HUES64 (cell line): ENCODE data around the gene PRKCG. TPM values are rescaled to one million over a fixed set of nuclear protein-coding genes. Genes with fewer than 3 reads are reported as not detected.
"Not testable (repeated sequence)": the region's sequence is repeated elsewhere in the genome, so short reads cannot be mapped to it uniquely, and the experiment has no call there.

Source experiments
- H3K27ac ChIP-seq: 2 replicates; pipeline ENCODE4 v1.7.0; 2013; ENCODE audit warnings: low read depth, low read length, inconsistent platforms
- H3K27me3 ChIP-seq: 2 replicates; pipeline ENCODE4 v1.6.1; 2013; ENCODE audit warnings: mild to moderate bottlenecking, low read length; ENCODE audit not compliant: insufficient read depth
- H3K36me3 ChIP-seq: 2 replicates; pipeline ENCODE4 v1.6.1; 2013; ENCODE audit warnings: mild to moderate bottlenecking, low read length; ENCODE audit not compliant: insufficient read depth
- H3K4me1 ChIP-seq: 2 replicates; pipeline ENCODE4 v1.6.1; 2013; ENCODE audit warnings: mild to moderate bottlenecking, low read length, moderate library complexity; ENCODE audit not compliant: insufficient read depth
- H3K4me3 ChIP-seq: 2 replicates; pipeline ENCODE4 v1.5.1; 2013; ENCODE audit warnings: mild to moderate bottlenecking, low read length, moderate library complexity
- H3K9ac ChIP-seq: 2 replicates; pipeline ENCODE4 v1.6.1; 2013; ENCODE audit warnings: mild to moderate bottlenecking, low read depth, low read length
- H3K9me3 ChIP-seq: 2 replicates; pipeline ENCODE4 v1.6.1; 2013; ENCODE audit warnings: low read depth, low read length; ENCODE audit not compliant: insufficient read depth
- WGBS: fragments of 150-250, 120-280 bp; methylation state at CpG from one replicate; pipeline ENCODE4 v1.1.7; 2013; ENCODE audit warnings: missing lambda C conversion rate; 5-methylcytosine and 5-hydroxymethylcytosine counted together
- polyA plus RNA-seq, 2 experiments: library from polyadenylated mRNA; stranded (reverse); fragments of 50-300 nt; gene quantifications; one replicate each; pipeline ENCODE4 v1.2.3, GENCODE V29; 2013

The PRKCG gene
- polyA plus RNA-seq (2013, experiment 1 of 2): 3.2 TPM
- 4.6 TPM for polyA plus RNA-seq (2013, experiment 2 of 2)

DNA sequence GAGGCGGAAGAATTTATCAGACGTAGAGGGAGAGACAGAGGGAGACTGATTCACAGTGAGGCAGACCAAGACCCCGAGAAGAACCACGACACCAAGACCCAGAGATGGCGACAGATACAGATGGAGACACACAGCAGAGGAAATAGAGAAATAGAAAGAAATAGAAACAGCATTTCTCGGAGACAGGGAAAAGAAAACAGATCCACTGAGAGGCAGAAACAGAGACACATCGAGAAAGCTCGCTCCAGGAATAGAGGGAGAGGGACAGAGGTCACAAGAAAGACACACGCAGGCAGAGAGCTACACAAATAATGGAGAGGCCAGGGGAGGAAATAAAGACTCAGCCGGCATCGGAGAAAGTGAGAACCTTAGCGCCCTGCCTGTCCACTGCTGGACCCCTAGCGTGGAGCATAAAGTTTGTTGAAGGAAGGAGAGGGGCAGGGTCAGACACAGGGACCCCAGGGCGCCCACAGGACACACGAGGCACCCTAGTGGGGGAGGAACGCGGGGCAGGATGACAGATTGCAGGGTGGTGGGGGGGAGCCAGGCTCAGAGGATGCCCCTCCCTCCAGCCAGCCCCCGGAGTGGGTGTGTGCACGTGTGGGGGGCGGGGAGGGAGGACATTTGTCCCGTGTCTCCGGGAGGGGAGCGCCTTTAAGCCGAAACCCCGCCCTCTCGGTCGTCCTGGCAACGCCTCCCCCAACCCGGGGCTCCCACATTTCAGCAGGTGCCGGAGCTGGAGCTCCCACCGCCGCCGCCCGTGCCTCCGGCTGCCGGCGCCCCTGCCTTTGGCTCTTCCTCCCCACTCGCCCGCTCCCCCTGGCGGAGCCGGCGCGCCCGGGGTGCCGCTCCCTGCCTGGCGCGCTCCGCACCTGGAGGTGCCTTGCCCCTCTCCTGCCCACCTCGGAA is at the start of gene PRKCG:
TSS of gene PRKCG (plus strand) at position 716 of the 909 bp plus-strand sequence. CDS start 298 bp downstream, outside the sequence.
- Histone ChIP-seq H3K4me3 (peak within 1 kb of the TSS; percentile 64), H3K9me3 (no peaks in the 10 kb centered on the region), H3K27ac (no peak within 1 kb of the TSS), H3K36me3 (no peaks in the 10 kb centered on the region), H3K9ac (peak within 1 kb of the TSS; percentile 41), H3K27me3 (peaks cover 45% of the 10 kb centered on the region), H3K4me1 (peaks cover 25% of the 10 kb centered on the region)
- WGBS: 3% methylated on average over 49 of the region's 49 CpGs

DNA sequence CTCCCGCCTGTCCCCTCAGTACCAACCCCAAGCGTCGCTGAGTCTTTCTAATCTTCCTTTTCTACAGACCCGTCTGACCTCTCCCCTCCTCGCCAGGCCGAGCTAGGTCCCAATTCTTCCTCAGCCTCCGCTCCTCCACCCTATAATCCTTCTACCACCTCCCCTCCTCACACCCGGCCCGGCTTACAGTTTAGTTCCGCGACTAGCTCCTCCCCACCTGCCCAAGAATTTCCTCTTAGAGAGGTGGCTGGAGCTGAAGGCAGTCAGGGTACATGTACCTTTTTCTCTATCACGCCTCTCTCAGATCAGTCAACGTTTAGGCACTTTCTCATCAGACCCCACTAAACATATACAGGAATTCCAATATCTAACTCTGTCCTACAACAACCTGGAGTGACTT is 49.1 kb upstream of the PRKCG start:
- Histone ChIP-seq H3K4me3 (peak overlapping the region; percentile 69), H3K27ac (peak overlapping the region; percentile 84; the same call in 1 of the 2 replicates), H3K9ac (peak overlapping the region; percentile 83)

DNA sequence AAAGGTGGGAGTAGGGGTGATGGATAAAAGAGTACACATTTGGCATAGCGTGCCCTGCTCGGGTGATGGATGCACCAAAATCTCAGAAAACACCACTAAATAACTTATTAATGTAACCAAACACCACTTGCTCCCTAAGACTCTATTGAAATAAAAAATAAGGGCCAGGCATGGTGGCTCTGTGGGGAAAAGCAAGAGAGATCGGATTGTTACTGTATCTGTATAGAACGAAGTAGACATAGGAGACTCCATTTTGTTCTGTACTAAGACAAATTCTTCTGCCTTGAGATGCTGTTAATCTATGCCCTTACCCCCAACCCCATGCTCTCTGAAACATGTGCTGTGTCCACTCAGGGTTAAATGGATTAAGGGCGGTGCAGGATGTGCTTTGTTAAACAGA is 43.6 kb upstream of the PRKCG start:
- H3K9me3 ChIP-seq, H3K36me3 ChIP-seq, H3K27me3 ChIP-seq, H3K4me3 ChIP-seq: not testable (repeated sequence)
- peak overlapping the region; percentile 22; the same call in 1 of the 2 replicates for H3K9ac ChIP-seq
- WGBS: 59% methylated on average over 4 of the region's 5 CpGs
- peak overlapping the region; percentile 89 for H3K27ac ChIP-seq
- peaks cover 11% of the 10 kb centered on the region for H3K4me1 ChIP-seq

More for the DNA sequence above, 49.1 kb upstream of the PRKCG start:
- H3K36me3 ChIP-seq, H3K27me3 ChIP-seq, H3K9me3 ChIP-seq: not testable (repeated sequence)
- under 1% methylated on average over 13 of the region's 13 CpGs for WGBS
- H3K4me1 ChIP-seq: peaks cover 15% of the 10 kb centered on the region

DNA sequence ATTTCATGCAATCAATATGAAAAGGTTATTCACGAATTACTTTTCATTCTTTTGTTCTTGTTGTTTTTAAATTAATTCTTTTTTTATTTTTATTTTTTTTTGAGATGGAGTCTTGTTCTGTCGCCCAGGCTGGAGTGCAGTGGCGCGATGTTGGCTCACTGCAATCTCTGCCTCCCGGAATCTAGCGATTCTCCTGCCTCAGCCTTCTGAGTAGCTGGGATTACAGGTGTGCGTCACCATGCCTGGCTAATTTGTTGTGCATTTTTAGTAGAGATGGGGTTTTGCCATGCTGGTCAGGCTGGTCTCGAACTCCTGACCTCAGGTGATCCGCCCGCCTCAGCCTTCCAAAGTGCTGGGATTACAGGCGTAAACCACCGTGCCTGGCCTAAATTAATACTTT is 41.8 kb upstream of the PRKCG start:
- peaks cover 11% of the 10 kb centered on the region for H3K4me1 ChIP-seq
- H3K36me3 ChIP-seq, H3K9ac ChIP-seq, H3K27ac ChIP-seq, H3K27me3 ChIP-seq, H3K9me3 ChIP-seq, H3K4me3 ChIP-seq: not testable (repeated sequence)
- WGBS: 95% methylated on average over 11 of the region's 12 CpGs

DNA sequence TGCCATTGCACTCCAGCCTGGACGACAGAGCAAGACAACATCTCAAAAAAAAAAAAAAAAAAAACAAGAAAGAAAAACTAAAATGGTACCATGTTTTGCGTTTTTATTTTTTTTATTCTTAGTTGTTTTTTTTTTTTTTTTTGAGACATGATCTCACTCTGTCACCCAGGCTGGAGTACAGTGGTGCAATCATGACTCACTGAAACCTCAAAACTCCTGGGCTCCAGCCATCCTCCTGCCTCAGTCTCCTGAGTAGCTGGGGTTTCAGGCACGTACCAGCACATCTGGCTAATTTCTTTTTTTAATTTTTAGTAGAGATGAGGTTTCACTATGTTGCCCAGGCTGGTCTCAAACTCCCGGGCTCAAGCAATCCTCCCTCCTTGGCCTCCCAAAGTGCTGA is 41.1 kb upstream of the PRKCG start:
- Histone ChIP-seq H3K27ac (0 out of 2 replicates have a peak overlapping the region, but pooled peaks have one; percentile 18), H3K4me1 (peaks cover 11% of the 10 kb centered on the region)
- 88% methylated on average over 2 of the region's 4 CpGs for WGBS
- H3K27me3 ChIP-seq, H3K36me3 ChIP-seq, H3K4me3 ChIP-seq, H3K9me3 ChIP-seq, H3K9ac ChIP-seq: not testable (repeated sequence)

DNA sequence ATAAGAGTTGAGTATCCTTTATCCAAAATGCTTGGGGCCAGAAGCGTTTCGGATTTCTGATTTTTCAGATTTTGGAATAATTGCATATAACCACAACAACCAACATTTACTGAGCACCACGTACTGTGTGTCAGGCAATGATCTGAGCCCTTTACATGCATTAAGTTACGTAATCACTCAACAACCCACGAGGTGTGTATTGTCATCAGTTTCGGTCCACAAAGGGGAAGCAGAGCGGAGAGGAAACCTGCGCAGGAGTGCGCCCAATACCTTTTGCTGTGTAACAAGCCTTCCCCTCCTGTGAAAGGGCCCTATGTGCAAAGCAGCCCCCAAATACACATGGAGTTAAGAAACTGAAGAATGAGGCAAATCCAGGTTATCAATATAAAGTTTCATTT is 37.1 kb upstream of the PRKCG start:
- Histone ChIP-seq H3K36me3 (no peaks in the 10 kb centered on the region), H3K4me1 (no peaks in the 10 kb centered on the region; the same call in 1 of the 2 replicates), H3K4me3 (no peak overlapping the region), H3K27me3 (no peaks in the 10 kb centered on the region), H3K9me3 (no peaks in the 10 kb centered on the region), H3K9ac (no peak overlapping the region), H3K27ac (no peak overlapping the region)
- WGBS: 97% methylated on average over 9 of the region's 9 CpGs

DNA sequence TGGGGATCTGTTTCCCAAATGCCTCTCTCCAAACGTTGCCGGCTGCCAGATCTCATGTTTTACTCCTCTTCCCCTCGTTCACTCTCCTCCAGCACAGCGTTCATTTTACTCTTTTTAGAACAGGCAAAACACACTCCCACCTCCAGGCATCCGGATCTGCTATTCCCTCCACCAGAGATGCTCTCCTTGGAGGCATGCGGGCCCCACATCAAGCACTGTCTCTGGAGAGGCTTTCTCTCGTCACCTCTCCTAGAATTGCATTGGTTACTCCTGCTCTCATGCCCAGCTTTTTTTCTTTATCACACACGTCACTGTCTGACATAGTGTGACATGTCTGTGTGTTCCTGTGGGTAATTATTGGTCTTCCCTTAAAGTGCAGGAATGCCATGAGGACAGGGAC is 34.4 kb upstream of the PRKCG start:
- Histone ChIP-seq H3K9ac (no peak overlapping the region), H3K9me3 (no peaks in the 10 kb centered on the region), H3K27ac (no peak overlapping the region), H3K4me1 (no peaks in the 10 kb centered on the region), H3K4me3 (no peak overlapping the region), H3K36me3 (no peaks in the 10 kb centered on the region), H3K27me3 (no peaks in the 10 kb centered on the region)
- WGBS: 84% methylated on average over 8 of the region's 8 CpGs

DNA sequence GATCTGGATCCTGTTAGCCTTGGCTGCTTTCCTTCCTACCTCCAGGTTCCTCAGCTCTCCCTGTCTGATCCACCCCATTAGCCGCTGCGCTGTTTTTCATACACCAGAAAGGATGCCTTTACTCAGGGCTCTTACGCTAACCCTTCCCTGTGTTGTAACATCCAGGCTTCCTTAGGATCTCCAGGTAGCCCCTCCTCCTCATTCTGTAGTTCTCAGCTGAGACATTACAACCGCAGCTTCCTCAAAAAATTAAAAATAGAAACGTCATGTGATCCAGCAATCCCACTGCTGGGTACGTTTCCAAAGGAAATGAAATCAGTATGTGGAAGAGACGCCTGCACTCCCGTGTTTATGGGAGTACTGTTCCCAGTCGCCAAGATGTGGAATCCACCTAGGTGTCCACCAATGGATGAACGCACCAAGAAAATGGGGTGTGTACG is 32.7 kb upstream of the PRKCG start:
- H3K9me3 ChIP-seq: no peaks in the 10 kb centered on the region
- H3K9ac ChIP-seq: no peak overlapping the region
- H3K27me3 ChIP-seq: no peaks in the 10 kb centered on the region
- no peaks in the 10 kb centered on the region for H3K4me1 ChIP-seq
- H3K36me3 ChIP-seq: no peaks in the 10 kb centered on the region
- WGBS: 95% methylated on average over 11 of the region's 11 CpGs
- no peak overlapping the region for H3K27ac ChIP-seq
- H3K4me3 ChIP-seq: no peak overlapping the region

DNA sequence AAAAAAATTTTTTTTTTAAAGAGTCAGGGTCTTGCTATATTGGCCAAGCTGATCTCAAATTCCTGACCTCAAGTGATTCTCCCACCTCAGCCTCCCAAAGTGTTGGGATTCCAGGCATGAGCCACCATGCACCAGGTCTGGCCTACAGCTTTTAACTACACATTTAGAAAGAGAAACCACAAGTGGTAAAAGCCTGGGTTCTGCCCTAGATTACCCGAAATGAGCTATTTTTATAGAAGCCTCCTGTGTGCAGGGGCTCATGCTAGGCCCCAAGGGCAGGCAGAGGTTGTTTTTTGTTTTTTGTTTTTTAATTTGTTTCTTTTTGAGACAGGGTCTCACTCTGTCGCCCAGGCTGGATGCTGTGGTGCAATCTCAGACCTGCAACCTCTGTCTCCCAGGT is 28.3 kb upstream of the PRKCG start:
- Histone ChIP-seq H3K27ac (no peak overlapping the region), H3K36me3 (no peaks in the 10 kb centered on the region), H3K27me3 (no peaks in the 10 kb centered on the region), H3K4me1 (no peaks in the 10 kb centered on the region), H3K9ac (no peak overlapping the region), H3K9me3 (no peaks in the 10 kb centered on the region), H3K4me3 (no peak overlapping the region)
- 93% methylated on average over 2 of the region's 2 CpGs for WGBS

DNA sequence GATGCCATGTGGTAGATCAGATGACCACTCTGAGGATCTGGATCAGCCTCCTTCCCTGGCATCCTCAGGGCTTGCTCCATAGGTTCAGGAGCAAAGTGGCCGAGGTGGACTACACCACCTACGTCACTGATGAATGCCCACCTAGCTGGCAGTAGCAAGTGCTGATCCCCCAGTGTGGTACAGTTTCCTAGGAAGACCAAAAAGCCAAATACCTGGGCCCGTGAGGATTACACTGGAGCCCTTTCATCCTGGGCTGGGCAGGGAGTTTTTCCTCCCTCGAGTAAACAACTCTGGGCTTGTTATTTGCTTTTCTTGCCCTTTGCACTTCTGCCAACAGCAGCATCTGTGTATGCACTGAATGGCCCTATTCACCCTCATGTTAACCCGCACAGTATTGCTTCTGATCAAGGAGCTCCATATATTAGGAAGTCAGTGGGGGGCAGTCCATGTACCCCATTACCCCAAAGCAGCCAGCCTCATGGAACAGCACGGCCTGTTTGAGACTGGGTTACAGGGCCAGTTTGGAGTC is 17.6 kb upstream of the PRKCG start:
- H3K27ac ChIP-seq: no peak overlapping the region
- H3K9ac ChIP-seq: no peak overlapping the region
- no peaks in the 10 kb centered on the region for H3K36me3 ChIP-seq
- peaks cover 7% of the 10 kb centered on the region; the same call in 1 of the 2 replicates for H3K4me1 ChIP-seq
- H3K27me3 ChIP-seq: no peaks in the 10 kb centered on the region
- WGBS: 88% methylated on average over 6 of the region's 6 CpGs
- no peak overlapping the region for H3K4me3 ChIP-seq
- no peaks in the 10 kb centered on the region for H3K9me3 ChIP-seq

DNA sequence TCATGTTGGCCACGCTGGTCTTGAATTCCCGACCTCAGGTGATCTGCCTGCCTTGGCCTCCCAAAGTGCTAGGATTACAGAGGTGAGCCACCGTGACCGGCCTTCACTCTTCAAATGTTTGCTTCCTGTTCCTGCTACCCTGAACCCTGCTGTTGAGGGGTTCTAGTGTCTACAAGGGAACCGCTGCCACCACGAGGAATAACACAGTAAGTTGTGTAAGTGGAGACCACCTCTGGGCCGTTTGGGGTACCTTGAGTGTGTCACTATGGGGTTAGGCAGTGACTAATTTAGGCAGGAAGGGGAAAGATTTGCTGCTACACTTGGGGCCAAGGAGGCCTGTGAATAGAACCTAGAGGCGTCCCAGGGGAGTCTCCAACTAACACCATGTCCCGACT is 16.5 kb upstream of the PRKCG start:
- Histone ChIP-seq H3K9me3 (no peaks in the 10 kb centered on the region), H3K27me3 (no peaks in the 10 kb centered on the region), H3K27ac (peak overlapping the region; percentile 99), H3K9ac (peak overlapping the region; percentile 95), H3K4me1 (peaks cover 8% of the 10 kb centered on the region), H3K4me3 (peak overlapping the region; percentile 58), H3K36me3 (peaks cover under 1% of the 10 kb centered on the region; the same call in 1 of the 2 replicates)
- 55% methylated on average over 9 of the region's 9 CpGs for WGBS
